ENCODE results near the gene VCY. TPM values are rescaled to one million over a fixed set of nuclear protein-coding genes. Genes with fewer than 3 reads are reported as not detected.
"Not testable (repeated sequence)": the region's sequence is repeated elsewhere in the genome, so short reads cannot be mapped to it uniquely, and the experiment has no call there.

The VCY gene
- not detected for total RNA-seq

DNA sequence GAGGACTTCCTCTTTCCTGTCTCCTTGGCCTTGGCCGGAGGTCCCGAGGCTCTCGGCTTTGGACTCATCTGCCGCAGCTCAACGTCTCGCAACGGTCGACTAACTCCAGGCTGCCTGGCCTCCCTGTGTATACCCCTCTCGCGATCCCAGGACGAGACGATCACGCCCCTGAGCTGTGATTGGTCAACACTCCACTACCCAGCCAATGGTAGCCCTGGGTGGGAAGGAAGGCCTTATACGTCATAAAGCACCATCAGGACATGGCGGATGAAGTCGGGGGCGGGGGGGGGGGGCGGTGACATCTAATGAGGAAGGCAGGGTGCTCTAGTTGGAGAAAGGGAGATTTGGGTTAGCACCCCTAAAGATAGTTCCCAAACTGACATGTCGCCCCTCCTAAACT is at the start of gene VCY:
TSS of gene VCY (minus strand) at position 101 of the 400 bp plus-strand sequence. CDS start at position 68, 33 bp downstream.
- no CpG with 5 or more reads among the region's 19 CpGs for whole genome bisulfite sequencing, 2 donors
- not testable (repeated sequence) for H3K4me1 ChIP-seq; H3K36me3 ChIP-seq; H3K27me3 ChIP-seq; H3K27ac ChIP-seq; DNase-seq (ENCODE audit: low spot score in 2 of 2); H3K9me3 ChIP-seq; H3K4me3 ChIP-seq

GRCh38 chrY:14030395-14030794 is 44.1 kb upstream of the VCY start:
- not testable (repeated sequence) for H3K27ac ChIP-seq; H3K4me3 ChIP-seq; DNase-seq (ENCODE audit: low spot score in 2 of 2); H3K36me3 ChIP-seq; H3K4me1 ChIP-seq; H3K9me3 ChIP-seq; H3K27me3 ChIP-seq
- no CpG with 5 or more reads among the region's 2 CpGs for WGBS, 2 donors

DNA sequence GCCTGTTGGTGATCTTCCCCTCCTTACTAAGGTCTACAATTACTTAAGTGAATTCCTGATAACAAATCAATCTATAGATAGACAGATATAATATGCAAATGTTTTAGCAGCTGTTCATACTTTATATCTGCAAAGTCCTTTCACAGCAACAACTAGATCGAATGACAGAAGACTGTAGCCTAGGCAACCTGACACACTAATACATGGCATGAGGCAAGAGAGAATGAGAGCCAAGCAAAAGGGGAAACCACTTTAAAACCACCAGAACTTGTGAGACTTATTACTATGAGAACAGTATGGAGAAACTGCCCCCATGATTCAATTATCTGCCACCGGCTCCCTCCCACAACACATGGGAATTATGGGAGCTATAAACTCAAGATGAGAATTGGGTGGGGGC is 25.6 kb upstream of the VCY start:
- not testable (repeated sequence) for H3K4me1 ChIP-seq

DNA sequence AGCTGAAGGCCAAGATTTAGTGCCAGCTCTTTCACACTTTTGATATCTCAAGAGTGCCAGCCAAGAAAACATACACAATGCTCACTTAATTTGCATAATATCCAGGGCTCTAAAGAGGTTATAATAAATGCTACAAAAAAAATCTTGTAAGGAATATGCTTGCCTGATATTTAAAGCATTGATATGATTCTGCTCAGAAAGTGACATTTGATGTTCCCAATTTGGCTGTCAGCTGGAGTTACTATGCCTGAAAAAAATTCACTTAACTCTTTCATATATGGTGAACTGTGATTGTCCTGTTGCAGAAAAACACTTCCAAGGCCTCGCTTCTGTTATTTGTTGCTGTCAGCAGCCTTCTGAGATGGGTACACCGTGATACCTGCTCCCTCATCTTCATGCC is 43.9 kb downstream of the VCY start:
- WGBS, 2 donors = 88% methylated on average over 2 of the region's 2 CpGs; no CpG with 5 or more reads in 1 of the 2 donors
- not testable (repeated sequence) for H3K9me3 ChIP-seq; H3K4me1 ChIP-seq; H3K27ac ChIP-seq; DNase-seq (ENCODE audit: low spot score in 2 of 2); H3K27me3 ChIP-seq; H3K4me3 ChIP-seq; H3K36me3 ChIP-seq

More for the DNA sequence above, 25.6 kb upstream of the VCY start:
- not testable (repeated sequence) for H3K9me3 ChIP-seq; DNase-seq (ENCODE audit: low spot score in 2 of 2); H3K27me3 ChIP-seq; H3K36me3 ChIP-seq; H3K4me3 ChIP-seq; H3K27ac ChIP-seq
- no CpG with 5 or more reads among the region's 2 CpGs for WGBS, 2 donors

Other genes with a start within 250 kb of the VCY start
- gene VCY1B, start 69.8 kb upstream of the VCY start, total RNA-seq = not detected